Breast epithelium (tissue), 4 donors: Measurements from ENCODE around the gene SYTL4. TPM values are rescaled to one million over a fixed set of nuclear protein-coding genes. Genes with fewer than 3 reads are reported as not detected.

Source experiments
- DNase-seq, 2 donors: peaks; one replicate each; pipeline ENCODE4 v3.0.0-alpha.2; 2019; ENCODE audit warnings: low spot score in 2 of 2
- H3K27ac ChIP-seq, 2 donors: fragments of 200-600 bp; sonication (generic) in 1 of 2; one replicate each; pipeline ENCODE4 v1.5.1; 2016 to 2019; ENCODE audit warnings: mild to moderate bottlenecking in 1 of 2
- H3K27me3 ChIP-seq, 2 donors: fragments of 200-600 bp; sonication (generic) in 1 of 2; one replicate each; pipeline versions ENCODE4 v1.5.1 to v1.6.0; 2017 to 2019; ENCODE audit warnings: control low read depth in 1 of 2, mild to moderate bottlenecking in 1 of 2
- H3K36me3 ChIP-seq: fragments of 200-600 bp; one replicate; pipeline ENCODE4 v1.5.1; 2019
- H3K4me1 ChIP-seq, 2 donors: fragments of 200-600 bp; sonication (generic); one replicate each; pipeline ENCODE4 v1.5.1; 2016 to 2019; ENCODE audit warnings: control low read depth in 1 of 2
- H3K4me3 ChIP-seq, 3 donors: fragments of 200-600 bp; sonication (generic); 1 replicate in 2 of 3; 2 replicates in 1 of 3; pipeline ENCODE4 v1.5.1; 2016 to 2019; ENCODE audit warnings: mild to moderate bottlenecking in 3 of 3, moderate library complexity in 2 of 3
- H3K9me3 ChIP-seq, 2 donors: fragments of 200-600 bp; sonication (generic) in 1 of 2; one replicate each; pipeline ENCODE4 v1.5.1; 2016 to 2019; ENCODE audit warnings: control low read depth in 1 of 2
- POLR2A ChIP-seq: fragments of 450-650 bp; IDR thresholded peaks from one replicate; pipeline ENCODE4 v1.6.1; 2016; ENCODE audit warnings: antibody characterized with exemption, mild to moderate bottlenecking, moderate library complexity
- POLR2AphosphoS5 ChIP-seq, 3 donors: sonication (generic); formaldehyde crosslinking; IDR thresholded peaks; one replicate each; pipeline ENCODE4 v1.6.1; 2017; ENCODE audit warnings: antibody characterized with exemption in 3 of 3
- intact Hi-C: fragments of 100-400 bp; cut with DNase I; formaldehyde crosslinking; loops from one replicate; pipeline ENCODE4 v1.15.1; 2023; ENCODE audit warnings: low total_unique reads
- total RNA-seq, 3 donors: library from RNA; depleted of rRNA; stranded (reverse); fragments of >200 nt; gene quantifications; one replicate each; pipeline ENCODE4 v1.1.0, GENCODE V29; 2016
- TF ChIP-seq, protein P1 (sequence below), 3 donors: fragments of 450-650 bp; IDR thresholded peaks; one replicate each; pipeline ENCODE4 v1.5.1; 2016 to 2017; ENCODE audit warnings: antibody characterized with exemption in 3 of 3, mild to moderate bottlenecking in 3 of 3, moderate library complexity in 3 of 3

SYTL4 gene
- total RNA-seq, 3 donors from 2014 or later, result 19.3 to 29.9 (median 25.2) TPM

GRCh38 chrX:100704581-100705203 lies 27.2 kb downstream of the SYTL4 start:
- H3K4me3 ChIP-seq, result no peak overlapping the region
- no peak for DNase-seq
- H3K27me3 ChIP-seq, result peaks cover 0 to 53% of the 10 kb centered on the region in 2 donors
- H3K9me3 ChIP-seq, result no peaks in the 10 kb centered on the region
- H3K36me3 ChIP-seq, result no peaks in the 10 kb centered on the region
- TF ChIP-seq, protein P1, sequence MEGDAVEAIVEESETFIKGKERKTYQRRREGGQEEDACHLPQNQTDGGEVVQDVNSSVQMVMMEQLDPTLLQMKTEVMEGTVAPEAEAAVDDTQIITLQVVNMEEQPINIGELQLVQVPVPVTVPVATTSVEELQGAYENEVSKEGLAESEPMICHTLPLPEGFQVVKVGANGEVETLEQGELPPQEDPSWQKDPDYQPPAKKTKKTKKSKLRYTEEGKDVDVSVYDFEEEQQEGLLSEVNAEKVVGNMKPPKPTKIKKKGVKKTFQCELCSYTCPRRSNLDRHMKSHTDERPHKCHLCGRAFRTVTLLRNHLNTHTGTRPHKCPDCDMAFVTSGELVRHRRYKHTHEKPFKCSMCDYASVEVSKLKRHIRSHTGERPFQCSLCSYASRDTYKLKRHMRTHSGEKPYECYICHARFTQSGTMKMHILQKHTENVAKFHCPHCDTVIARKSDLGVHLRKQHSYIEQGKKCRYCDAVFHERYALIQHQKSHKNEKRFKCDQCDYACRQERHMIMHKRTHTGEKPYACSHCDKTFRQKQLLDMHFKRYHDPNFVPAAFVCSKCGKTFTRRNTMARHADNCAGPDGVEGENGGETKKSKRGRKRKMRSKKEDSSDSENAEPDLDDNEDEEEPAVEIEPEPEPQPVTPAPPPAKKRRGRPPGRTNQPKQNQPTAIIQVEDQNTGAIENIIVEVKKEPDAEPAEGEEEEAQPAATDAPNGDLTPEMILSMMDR (IDR thresholded peaks at IDR 0.05), result no peak
- TF ChIP-seq POLR2AphosphoS5 (IDR thresholded peaks at IDR 0.05), result no peak
- no peak for TF ChIP-seq POLR2A
- intact Hi-C loops, result no loop called here
- H3K4me1 ChIP-seq, result no peaks in the 10 kb centered on the region
- no peak overlapping the region for H3K27ac ChIP-seq

DNA sequence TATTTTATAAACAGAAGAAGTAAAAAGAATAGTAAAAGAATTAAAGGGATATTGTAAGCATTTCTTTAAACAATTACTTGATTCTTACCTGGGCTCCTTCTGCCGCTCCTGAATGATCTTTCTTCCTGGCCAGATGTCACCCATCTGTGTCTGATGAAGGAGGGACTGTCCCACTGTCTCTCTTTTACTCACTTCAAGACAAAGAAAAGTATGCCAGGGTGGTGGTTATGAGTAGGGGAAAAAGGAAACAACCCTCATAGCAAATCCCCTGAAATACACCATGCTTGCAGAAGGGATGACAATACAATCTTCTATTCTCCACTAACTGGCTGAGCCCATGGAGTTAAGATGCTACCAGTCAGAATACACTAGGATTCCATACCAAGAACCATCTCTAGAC lies 31.1 kb downstream of the SYTL4 start:
- TF ChIP-seq POLR2AphosphoS5 (IDR thresholded peaks at IDR 0.05) (no peak), POLR2A (no peak)
- TF ChIP-seq, protein P1 (IDR thresholded peaks at IDR 0.05), result no peak
- H3K9me3 ChIP-seq, result no peaks in the 10 kb centered on the region

GRCh38 chrX:100698551-100698950 lies 33.4 kb downstream of the SYTL4 start:
- TF ChIP-seq POLR2AphosphoS5 (IDR thresholded peaks at IDR 0.05) (no peak), POLR2A (no peak)
- no peak overlapping the region for H3K27ac ChIP-seq
- no peaks in the 10 kb centered on the region for H3K4me1 ChIP-seq
- peaks cover 0 to 43% of the 10 kb centered on the region in 2 donors for H3K27me3 ChIP-seq
- DNase-seq, result no peak
- no peaks in the 10 kb centered on the region for H3K9me3 ChIP-seq
- intact Hi-C loops, result no loop called here
- no peak overlapping the region for H3K4me3 ChIP-seq
- H3K36me3 ChIP-seq, result no peaks in the 10 kb centered on the region

More for the DNA sequence above, 31.1 kb downstream of the SYTL4 start:
- H3K27me3 ChIP-seq, result peaks cover 0 to 48% of the 10 kb centered on the region in 2 donors
- H3K4me1 ChIP-seq, result no peaks in the 10 kb centered on the region
- intact Hi-C loops, result no loop called here
- no peak for DNase-seq
- H3K27ac ChIP-seq, result no peak overlapping the region
- H3K36me3 ChIP-seq, result no peaks in the 10 kb centered on the region
- no peak overlapping the region for H3K4me3 ChIP-seq

GRCh38 chrX:100696699-100697351 lies 35.1 kb downstream of the SYTL4 start:
- H3K27me3 ChIP-seq, result peaks cover 0 to 49% of the 10 kb centered on the region in 2 donors
- intact Hi-C loops, result no loop called here
- H3K27ac ChIP-seq, result no peak overlapping the region
- H3K36me3 ChIP-seq, result no peaks in the 10 kb centered on the region
- H3K9me3 ChIP-seq, result no peaks in the 10 kb centered on the region
- DNase-seq, result no peak
- TF ChIP-seq, protein P1 (IDR thresholded peaks at IDR 0.05), result no peak
- TF ChIP-seq POLR2A (no peak), POLR2AphosphoS5 (IDR thresholded peaks at IDR 0.05) (no peak)
- H3K4me1 ChIP-seq, result no peaks in the 10 kb centered on the region
- no peak overlapping the region for H3K4me3 ChIP-seq

GRCh38 chrX:100695991-100696390 lies 35.9 kb downstream of the SYTL4 start:
- peaks cover 0 to 41% of the 10 kb centered on the region in 2 donors for H3K27me3 ChIP-seq
- H3K4me1 ChIP-seq, result no peaks in the 10 kb centered on the region
- H3K9me3 ChIP-seq, result no peaks in the 10 kb centered on the region
- H3K27ac ChIP-seq, result no peak overlapping the region
- no peaks in the 10 kb centered on the region for H3K36me3 ChIP-seq
- no peak for TF ChIP-seq POLR2AphosphoS5 (IDR thresholded peaks at IDR 0.05)
- TF ChIP-seq, protein P1 (IDR thresholded peaks at IDR 0.05), result no peak
- TF ChIP-seq POLR2A, result no peak
- no peak overlapping the region for H3K4me3 ChIP-seq
- intact Hi-C loops, result no loop called here
- DNase-seq, result no peak
